H1 (cell line): Measurements from ENCODE around the gene TAOK1. TPM values are rescaled to one million over a fixed set of nuclear protein-coding genes. Genes with fewer than 3 reads are reported as not detected.

ENCODE experiments used
- CTCF ChIA-PET: fragments of 300-600 bp; sonication (Branson Sonifier 250); formaldehyde crosslinking; loops from one replicate; lab custom pipeline; 2021; ENCODE audit not compliant: partially characterized antibody; lab: Charles Lee
- POLR2A ChIA-PET: fragments of 300-600 bp; sonication (Branson Sonifier 250); formaldehyde crosslinking; loops from one replicate; lab custom pipeline; 2021; ENCODE audit warnings: inconsistent platforms; ENCODE audit not compliant: partially characterized antibody; lab: Charles Lee
- DNase-seq, 2 experiments: peaks; one replicate each; pipeline versions ENCODE4 v3.0.0 to v3.0.0-alpha.2; 2010 to 2022; ENCODE audit warnings: low spot score in 2 of 2, low read depth in 1 of 2, mixed read lengths in 1 of 2
- FAIRE-seq: peaks from 2 replicates; lab custom pipeline; 2011; peaks lifted over from hg19 to GRCh38; lab: Jason Lieb, UNC
- H2AFZ ChIP-seq: 2 replicates; pipeline ENCODE4 v1.8.1; 2012; ENCODE audit warnings: low read length, inconsistent platforms
- H2AK5ac ChIP-seq: 2 replicates; pipeline ENCODE4 v1.6.1; 2013; ENCODE audit warnings: low read depth, low read length
- H2BK120ac ChIP-seq: replicated peaks from 2 replicates; pipeline ENCODE3; 2013; ENCODE audit warnings: low read depth, low read length, inconsistent platforms
- H2BK12ac ChIP-seq: 2 replicates; pipeline ENCODE4 v1.6.1; 2013; ENCODE audit warnings: low read depth, low read length
- H2BK15ac ChIP-seq: 2 replicates; pipeline ENCODE4 v1.6.1; 2013; ENCODE audit warnings: low read length
- H2BK20ac ChIP-seq: 2 replicates; pipeline ENCODE4 v1.6.1; 2013; ENCODE audit warnings: low read length
- H2BK5ac ChIP-seq: 2 replicates; pipeline ENCODE4 v1.6.1; 2013; ENCODE audit warnings: low read depth, low read length
- H3K14ac ChIP-seq: 2 replicates; pipeline ENCODE4 v1.6.1; 2013; ENCODE audit warnings: inconsistent platforms; ENCODE audit not compliant: insufficient read length
- H3K18ac ChIP-seq: 2 replicates; pipeline ENCODE4 v1.6.1; 2013; ENCODE audit warnings: low read length; ENCODE audit errors: extremely low read depth
- H3K23ac ChIP-seq: 2 replicates; pipeline ENCODE4 v1.6.1; 2013; ENCODE audit warnings: inconsistent platforms; ENCODE audit not compliant: insufficient read length
- H3K23me2 ChIP-seq: 2 replicates; pipeline ENCODE4 v1.6.1; 2013; ENCODE audit warnings: low read depth, low read length
- H3K27ac ChIP-seq: 2 replicates; pipeline ENCODE4 v1.6.1; 2011; ENCODE audit warnings: low read depth, low read length, inconsistent platforms
- H3K27me3 ChIP-seq, 4 experiments: replicated peaks in 1 of 4; 1 replicate in 1 of 4; 2 replicates in 3 of 4; pipeline versions ENCODE4 v1.6.1 to v1.8.1; 2011 to 2013; ENCODE audit warnings: low read length in 3 of 4, mild to moderate bottlenecking in 3 of 4, inconsistent platforms in 2 of 4, mixed read lengths in 2 of 4, moderate library complexity in 1 of 4; ENCODE audit not compliant: control insufficient read depth in 3 of 4, insufficient read depth in 3 of 4; ENCODE audit errors: extremely low read depth in 1 of 4
- H3K36me3 ChIP-seq, 4 experiments: 2 replicates each; pipeline versions ENCODE4 v1.6.1 to v1.8.1; 2011 to 2013; ENCODE audit warnings: mild to moderate bottlenecking in 4 of 4, low read length in 3 of 4, moderate library complexity in 2 of 4, control low read depth in 1 of 4, inconsistent platforms in 1 of 4; ENCODE audit not compliant: insufficient read depth in 4 of 4, control insufficient read depth in 2 of 4
- H3K4ac ChIP-seq: replicated peaks from 2 replicates; pipeline ENCODE3; 2013; ENCODE audit warnings: low read length, low read depth, mixed read lengths, inconsistent platforms; ENCODE audit not compliant: insufficient read length
- H3K4me1 ChIP-seq, 4 experiments: replicated peaks in 1 of 4; 1 replicate in 1 of 4; 2 replicates in 3 of 4; pipeline versions ENCODE4 v1.6.1 to v1.8.1; 2011 to 2013; ENCODE audit warnings: low read length in 3 of 4, inconsistent platforms in 2 of 4, mixed read lengths in 1 of 4; ENCODE audit not compliant: insufficient read depth in 4 of 4, control insufficient read depth in 3 of 4
- H3K4me2 ChIP-seq, 2 experiments: 2 replicates each; pipeline versions ENCODE4 v1.6.1 to v1.8.1; 2011 to 2013; ENCODE audit warnings: low read depth in 2 of 2, low read length in 2 of 2, control low read depth in 1 of 2, inconsistent platforms in 1 of 2, mild to moderate bottlenecking in 1 of 2; ENCODE audit not compliant: insufficient read depth in 1 of 2
- H3K4me3 ChIP-seq, 4 experiments: fragments of 200-600, 300-600 bp in 1 of 4; sonication (generic), shearing (Covaris generic), sonication (Bioruptor Twin) in 1 of 4; 2 replicates each; pipeline versions ENCODE4 v1.5.1 to v1.8.1; 2011 to 2016; ENCODE audit warnings: low read length in 4 of 4, low read depth in 3 of 4, control low read depth in 2 of 4, inconsistent platforms in 2 of 4, mild to moderate bottlenecking in 2 of 4, mixed read lengths in 1 of 4, moderate library complexity in 1 of 4; ENCODE audit not compliant: insufficient read depth in 2 of 4; ENCODE audit errors: extremely low read depth in 1 of 4
- H3K56ac ChIP-seq: replicated peaks from 2 replicates; pipeline ENCODE3; 2013; ENCODE audit warnings: low read depth, mild to moderate bottlenecking, mixed read lengths, low read length, inconsistent platforms; ENCODE audit not compliant: insufficient read length
- H3K79me1 ChIP-seq: 2 replicates; pipeline ENCODE4 v1.6.1; 2013; ENCODE audit warnings: low read depth, low read length, control low read depth
- H3K79me2 ChIP-seq, 2 experiments: 2 replicates each; pipeline versions ENCODE4 v1.6.1 to v1.8.1; 2012 to 2013; ENCODE audit warnings: low read length in 2 of 2, mild to moderate bottlenecking in 2 of 2, inconsistent platforms in 1 of 2; ENCODE audit not compliant: insufficient read depth in 2 of 2, control insufficient read depth in 1 of 2
- H3K9ac ChIP-seq, 4 experiments: replicated peaks in 1 of 4; 1 replicate in 1 of 4; 2 replicates in 3 of 4; pipeline versions ENCODE4 v1.6.1 to v1.8.1; 2011 to 2013; ENCODE audit warnings: low read depth in 3 of 4, low read length in 3 of 4, control low read depth in 2 of 4, mild to moderate bottlenecking in 2 of 4, moderate library complexity in 2 of 4, inconsistent platforms in 1 of 4; ENCODE audit errors: extremely low read depth in 1 of 4
- H3K9me3 ChIP-seq, 2 experiments: 2 replicates each; pipeline versions ENCODE4 v1.6.1 to v1.8.1; 2012 to 2013; ENCODE audit warnings: mild to moderate bottlenecking in 2 of 2, moderate library complexity in 2 of 2, control low read depth in 1 of 2, inconsistent platforms in 1 of 2, low read depth in 1 of 2, low read length in 1 of 2, mixed read lengths in 1 of 2; ENCODE audit not compliant: insufficient read depth in 2 of 2
- H4K20me1 ChIP-seq, 2 experiments: replicated peaks in 1 of 2; 2 replicates each; pipeline versions ENCODE3 to v1.8.1; 2011 to 2013; ENCODE audit warnings: inconsistent platforms in 2 of 2, low read length in 2 of 2, mild to moderate bottlenecking in 1 of 2; ENCODE audit not compliant: insufficient read depth in 2 of 2, control insufficient read depth in 1 of 2
- H4K5ac ChIP-seq: 2 replicates; pipeline ENCODE4 v1.6.1; 2013; ENCODE audit warnings: low read length, low read depth, mixed read lengths, inconsistent platforms; ENCODE audit not compliant: insufficient read length
- H4K8ac ChIP-seq: 2 replicates; pipeline ENCODE4 v1.8.0; 2013; ENCODE audit warnings: mild to moderate bottlenecking, moderate library complexity, low read length, inconsistent platforms; ENCODE audit not compliant: insufficient read depth; ENCODE audit errors: extremely low read depth
- H4K91ac ChIP-seq: replicated peaks from 2 replicates; pipeline ENCODE3; 2013; ENCODE audit warnings: low read length, mixed read lengths, inconsistent platforms; ENCODE audit not compliant: insufficient read length
- CBX5 ChIP-seq: fragments of 300-800, 300-1000 bp; sonication (generic); IDR thresholded peaks from 2 replicates; pipeline ENCODE4 v1.7.1; 2016; ENCODE audit warnings: antibody characterized with exemption, low read length, low read depth
- CBX8 ChIP-seq: fragments of 300-800, 300-1000 bp; sonication (generic); IDR thresholded peaks from 2 replicates; pipeline ENCODE4 v1.7.1; 2016; ENCODE audit warnings: low read depth, low read length, borderline replicate concordance
- CEBPB ChIP-seq: IDR thresholded peaks from 2 replicates; pipeline ENCODE4 v1.6.1; 2012; ENCODE audit warnings: low read depth, low read length
- CTBP2 ChIP-seq: IDR thresholded peaks from 2 replicates; pipeline ENCODE4 v1.7.0; 2011; ENCODE audit warnings: borderline replicate concordance, mild to moderate bottlenecking, moderate library complexity, mixed read lengths, low read length; ENCODE audit not compliant: insufficient read depth, insufficient read length
- EP300 ChIP-seq, 2 experiments: IDR thresholded peaks; 1 replicate in 1 of 2; 2 replicates in 1 of 2; pipeline ENCODE4 v1.6.1; 2011 to 2012; ENCODE audit warnings: low read depth in 2 of 2, low read length in 2 of 2, mild to moderate bottlenecking in 2 of 2, borderline replicate concordance in 1 of 2, inconsistent platforms in 1 of 2, moderate library complexity in 1 of 2
- EZH2 ChIP-seq: fragments of 200-600 bp; sonication (generic); IDR thresholded peaks from 2 replicates; pipeline ENCODE4 v1.7.1; 2012; ENCODE audit warnings: low read depth, mild to moderate bottlenecking, moderate library complexity, low read length, inconsistent platforms; ENCODE audit not compliant: severe bottlenecking
- FOSL1 ChIP-seq: IDR thresholded peaks from 2 replicates; pipeline ENCODE4 v1.6.1; 2011; ENCODE audit warnings: mild to moderate bottlenecking, low read depth, low read length, moderate library complexity; ENCODE audit not compliant: insufficient read depth
- GTF2F1 ChIP-seq: IDR thresholded peaks from 2 replicates; pipeline ENCODE4 v1.6.1; 2012; ENCODE audit warnings: low read depth, low read length, improper control_type of control experiment, borderline replicate concordance
- SAP30 ChIP-seq: fragments of 300-600 bp; sonication (generic); IDR thresholded peaks from 2 replicates; pipeline ENCODE4 v1.7.1; 2012; ENCODE audit warnings: low read length, moderate library complexity, mild to moderate bottlenecking, inconsistent platforms; ENCODE audit not compliant: insufficient read depth, insufficient replicate concordance
- SIN3A ChIP-seq, 2 experiments: IDR thresholded peaks in 1 of 2; conservative IDR thresholded peaks in 1 of 2; 2 replicates each; pipeline ENCODE4 v1.6.1; 2011 to 2012; ENCODE audit warnings: low read length in 2 of 2, improper control_type of control experiment in 1 of 2, low read depth in 1 of 2, mild to moderate bottlenecking in 1 of 2
- TAF7 ChIP-seq: optimal IDR thresholded peaks from 2 replicates; pipeline ENCODE3; 2011; ENCODE audit warnings: low read depth, mild to moderate bottlenecking, inconsistent platforms, low read length, moderate library complexity, borderline replicate concordance
- polyA plus RNA-seq, 7 experiments: library from polyadenylated mRNA; depleted of rRNA in 3 of 7; stranded (reverse) in 5 of 7; unstranded in 2 of 7; fragments of >200 nt in 5 of 7; fragments of 200-250 nt in 2 of 7; gene quantifications; 1 replicate in 5 of 7; 2 replicates in 1 of 7; 4 replicates in 1 of 7; pipeline versions ENCODE4 v1.2.1 to v1.2.3, GENCODE V29; 2011 to 2013; ENCODE audit warnings: missing spikeins in 2 of 7, mixed read lengths in 2 of 7
- total RNA-seq: library from RNA; stranded (reverse); fragmentation: NEBNext Ultra II Directional; extraction: Animal tissue kit (Norgen Biotek cat#: 25700); gene quantifications from 2 replicates; pipeline ENCODE4 v1.2.1, GENCODE V29; 2021
- TF ChIP-seq, protein P1 (sequence below): IDR thresholded peaks from 2 replicates; pipeline ENCODE4 v1.6.1; 2012; ENCODE audit warnings: low read length, inconsistent platforms

Gene TAOK1
- total and polyA plus RNA-seq, 2 of the 8 experiments (the other 6 are each of a cell fraction or from before 2014, with no cell fraction given) = 12.2 to 90.6 TPM

DNA sequence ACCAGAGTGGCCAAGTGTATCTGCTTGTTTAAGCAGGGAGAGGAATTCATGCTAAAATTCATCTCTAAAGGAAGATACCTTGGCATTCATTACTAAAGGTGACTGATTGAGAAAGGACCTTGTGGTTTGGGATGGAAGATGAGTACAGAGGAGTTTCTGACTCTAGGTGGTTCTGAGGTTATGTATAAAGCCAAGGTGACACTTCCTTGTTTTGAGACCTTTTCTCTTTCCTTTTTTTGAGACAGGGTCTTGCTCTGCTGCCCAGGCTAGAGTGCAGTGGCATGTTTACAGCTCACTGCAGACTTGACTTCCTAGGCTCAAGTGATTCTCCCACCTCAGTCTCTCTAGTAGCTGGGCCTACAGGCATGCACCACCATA, 167.6 kb downstream of the TAOK1 start:
- CTCF ChIA-PET = interaction anchor here (1.2 to 1.3 kb wide), 2 partner anchors 15 to 441 kb away, joined by 3 to 7 read pairs; no protein-coding TSS in a partner anchor
- TF ChIP-seq, protein P1, sequence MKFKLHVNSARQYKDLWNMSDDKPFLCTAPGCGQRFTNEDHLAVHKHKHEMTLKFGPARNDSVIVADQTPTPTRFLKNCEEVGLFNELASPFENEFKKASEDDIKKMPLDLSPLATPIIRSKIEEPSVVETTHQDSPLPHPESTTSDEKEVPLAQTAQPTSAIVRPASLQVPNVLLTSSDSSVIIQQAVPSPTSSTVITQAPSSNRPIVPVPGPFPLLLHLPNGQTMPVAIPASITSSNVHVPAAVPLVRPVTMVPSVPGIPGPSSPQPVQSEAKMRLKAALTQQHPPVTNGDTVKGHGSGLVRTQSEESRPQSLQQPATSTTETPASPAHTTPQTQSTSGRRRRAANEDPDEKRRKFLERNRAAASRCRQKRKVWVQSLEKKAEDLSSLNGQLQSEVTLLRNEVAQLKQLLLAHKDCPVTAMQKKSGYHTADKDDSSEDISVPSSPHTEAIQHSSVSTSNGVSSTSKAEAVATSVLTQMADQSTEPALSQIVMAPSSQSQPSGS = no peak
- TF ChIP-seq EZH2 (no peak), CTBP2 (no peak), GTF2F1 (no peak), FOSL1 (no peak), TAF7 (no peak), CBX8 (no peak), SIN3A (conservative IDR thresholded peaks at IDR 0.05 in 1 of 2, IDR thresholded peaks at IDR 0.05 in 1 of 2; ENCODE audit: low read depth in 1 of 2, low read length in 2 of 2) (no peak), CEBPB (no peak), SAP30 (no peak), CBX5 (no peak), EP300 (IDR thresholded peaks at IDR 0.05; ENCODE audit: borderline replicate concordance in 1 of 2, low read depth in 2 of 2, low read length in 2 of 2) (no peak)

More for the DNA sequence above, 167.6 kb downstream of the TAOK1 start:
- Histone ChIP-seq H3K79me2 (no peaks in the 10 kb centered on the region), H2BK5ac (no peak overlapping the region), H2BK12ac (no peak overlapping the region), H3K4ac (no peak overlapping the region), H3K56ac (no peak overlapping the region), H4K8ac (no peak overlapping the region), H2AFZ (no peak overlapping the region), H3K9ac (no peak overlapping the region), H3K36me3 (no peaks in the 10 kb centered on the region), H3K14ac (no peak overlapping the region), H4K91ac (no peak overlapping the region), H3K4me1 (no peaks in the 10 kb centered on the region), H2BK20ac (no peak overlapping the region), H3K4me3 (no peak overlapping the region), H3K27ac (no peak overlapping the region), H3K23ac (no peak overlapping the region), H3K79me1 (no peaks in the 10 kb centered on the region), H3K27me3 (no peaks in the 10 kb centered on the region), H2AK5ac (no peak overlapping the region), H3K4me2 (no peak overlapping the region), H4K20me1 (no peaks in the 10 kb centered on the region), H2BK15ac (no peak overlapping the region), H3K23me2 (no peaks in the 10 kb centered on the region), H3K18ac (no peak overlapping the region), H2BK120ac (no peak overlapping the region), H3K9me3 (no peaks in the 10 kb centered on the region), H4K5ac (no peak overlapping the region)
- FAIRE-seq = no peak
- no peak for DNase-seq
- POLR2A ChIA-PET = no interaction called here
